Measurements from ENCODE around the gene OR6Q1. TPM values are rescaled to one million over a fixed set of nuclear protein-coding genes. Genes with fewer than 3 reads are reported as not detected.
"Not testable (repeated sequence)": the region's sequence is repeated elsewhere in the genome, so short reads cannot be mapped to it uniquely, and the experiment has no call there.

The OR6Q1 gene, protein sequence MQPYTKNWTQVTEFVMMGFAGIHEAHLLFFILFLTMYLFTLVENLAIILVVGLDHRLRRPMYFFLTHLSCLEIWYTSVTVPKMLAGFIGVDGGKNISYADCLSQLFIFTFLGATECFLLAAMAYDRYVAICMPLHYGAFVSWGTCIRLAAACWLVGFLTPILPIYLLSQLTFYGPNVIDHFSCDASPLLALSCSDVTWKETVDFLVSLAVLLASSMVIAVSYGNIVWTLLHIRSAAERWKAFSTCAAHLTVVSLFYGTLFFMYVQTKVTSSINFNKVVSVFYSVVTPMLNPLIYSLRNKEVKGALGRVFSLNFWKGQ
- not detected in 2 replicates for total RNA-seq (2014; rRNA removed; shearing (Covaris generic))

DNA sequence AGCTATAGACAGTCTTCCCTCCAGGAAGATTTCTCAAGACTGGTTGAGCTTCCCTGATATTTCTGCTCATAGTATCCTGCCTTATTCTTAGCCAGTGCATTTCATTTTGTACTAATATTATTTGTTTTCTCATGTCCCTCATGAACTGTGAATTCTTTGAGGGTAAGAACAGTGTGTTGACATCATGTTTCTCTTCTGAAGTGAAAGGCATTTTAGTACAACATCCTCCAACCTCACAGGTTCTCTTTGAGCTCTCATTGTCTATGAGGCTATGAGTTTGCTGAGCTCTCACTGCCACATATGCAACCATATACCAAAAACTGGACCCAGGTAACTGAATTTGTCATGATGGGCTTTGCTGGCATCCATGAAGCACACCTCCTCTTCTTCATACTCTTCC is at the start of gene OR6Q1:
Gene OR6Q1, plus strand, starts transcription at position 301 of the 400 bp plus-strand sequence. Its CDS starts 0 bp downstream, at position 301.
- DNase-seq (ENCODE audit: low spot score) = no peak

DNA sequence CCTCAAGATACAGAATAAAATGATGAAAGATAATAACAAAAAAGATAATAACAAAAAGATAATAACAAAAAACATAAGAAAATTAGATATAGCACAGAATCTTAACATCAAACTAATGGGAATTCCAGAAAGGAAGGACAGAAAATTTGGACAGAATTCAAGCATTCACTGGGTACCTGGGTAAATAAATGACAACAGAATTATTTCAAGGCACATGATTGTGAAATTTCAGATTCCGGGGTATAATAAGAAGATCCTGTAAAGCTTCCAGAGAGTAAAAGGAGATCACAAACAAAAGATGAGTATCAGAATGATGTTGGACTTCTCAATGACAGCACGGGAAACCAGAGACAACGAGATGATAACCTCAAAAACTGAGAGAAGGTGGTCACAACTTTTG is 49.2 kb upstream of the OR6Q1 start:
- DNase-seq (ENCODE audit: low spot score) = no peak

DNA sequence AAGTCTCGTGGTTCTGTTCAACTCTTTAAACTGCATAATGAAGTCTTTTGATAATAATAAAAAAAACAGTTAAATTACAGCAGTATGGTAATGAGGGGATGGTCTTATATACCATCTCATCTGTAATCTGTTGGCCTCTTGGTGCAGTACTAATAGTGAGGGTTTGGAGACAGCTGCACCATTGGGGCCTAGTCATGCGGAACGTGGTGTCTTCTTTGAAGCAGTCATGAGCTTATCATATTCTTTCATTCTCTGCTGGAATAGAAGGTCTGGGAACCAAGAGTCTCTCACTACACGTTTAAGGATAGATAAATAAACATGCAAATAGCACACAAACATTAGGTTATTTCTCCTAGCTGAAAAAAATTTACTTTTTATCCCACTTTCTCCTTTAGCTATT is 48.0 kb upstream of the OR6Q1 start:
- no peak for DNase-seq (ENCODE audit: low spot score)

DNA sequence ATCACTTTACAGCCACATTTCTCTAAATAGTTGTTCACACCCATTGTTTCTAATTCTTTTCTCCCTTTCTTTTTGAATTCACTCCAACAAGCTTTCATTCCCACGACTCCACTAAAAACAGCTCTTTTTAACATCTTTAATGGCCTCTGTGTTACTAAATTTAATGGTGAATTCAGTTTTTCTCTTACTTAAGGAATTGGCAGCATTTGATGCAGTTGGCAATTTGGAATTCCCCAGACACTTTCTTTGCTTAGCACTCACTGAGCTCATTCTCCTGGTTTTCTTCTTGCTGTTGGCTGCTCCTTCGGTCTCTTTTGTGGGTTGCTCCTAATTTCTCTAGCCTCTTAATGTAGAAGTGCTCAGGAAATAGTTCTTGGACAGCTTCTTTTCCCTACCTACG is 47.6 kb upstream of the OR6Q1 start:
- DNase-seq (ENCODE audit: low spot score) = no peak

DNA sequence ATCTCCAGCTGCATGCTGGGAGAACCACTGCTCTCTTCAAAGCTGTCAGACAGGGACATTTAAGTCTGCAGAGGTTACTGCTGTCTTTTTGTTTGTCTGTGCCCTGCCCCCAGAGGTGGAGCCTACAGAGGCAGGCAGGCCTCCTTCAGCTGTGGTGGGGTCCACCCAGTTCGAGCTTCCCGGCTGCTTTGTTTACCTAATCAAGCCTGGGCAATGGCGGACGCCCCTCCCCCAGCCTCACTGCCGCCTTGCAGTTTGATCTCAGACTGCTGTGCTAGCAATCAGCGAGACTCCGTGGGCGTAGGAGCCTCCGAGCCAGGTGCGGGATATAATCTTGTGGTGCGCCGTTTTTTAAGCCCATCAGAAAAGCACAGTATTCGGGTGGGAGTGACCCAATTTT is 31.2 kb upstream of the OR6Q1 start:
- DNase-seq (ENCODE audit: low spot score) = not testable (repeated sequence)

DNA sequence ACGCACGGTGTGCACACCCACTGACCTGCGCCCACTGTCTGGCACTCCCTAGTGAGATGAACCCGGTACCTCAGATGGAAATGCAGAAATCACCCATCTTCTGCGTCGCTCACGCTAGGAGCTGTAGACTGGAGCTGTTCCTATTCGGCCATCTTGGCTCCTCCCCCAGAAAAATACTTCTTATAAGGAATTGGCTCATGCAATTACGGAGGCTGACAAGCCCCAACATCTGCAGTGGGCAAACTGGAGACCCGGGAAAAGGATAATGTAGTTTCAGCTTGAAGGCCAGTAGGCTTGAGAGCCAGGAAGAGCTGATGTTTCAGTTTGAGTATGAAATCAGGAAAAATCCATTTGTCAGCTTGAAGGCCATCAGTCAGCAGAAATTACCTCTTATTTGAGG is 30.7 kb upstream of the OR6Q1 start:
- not testable (repeated sequence) for DNase-seq (ENCODE audit: low spot score)

DNA sequence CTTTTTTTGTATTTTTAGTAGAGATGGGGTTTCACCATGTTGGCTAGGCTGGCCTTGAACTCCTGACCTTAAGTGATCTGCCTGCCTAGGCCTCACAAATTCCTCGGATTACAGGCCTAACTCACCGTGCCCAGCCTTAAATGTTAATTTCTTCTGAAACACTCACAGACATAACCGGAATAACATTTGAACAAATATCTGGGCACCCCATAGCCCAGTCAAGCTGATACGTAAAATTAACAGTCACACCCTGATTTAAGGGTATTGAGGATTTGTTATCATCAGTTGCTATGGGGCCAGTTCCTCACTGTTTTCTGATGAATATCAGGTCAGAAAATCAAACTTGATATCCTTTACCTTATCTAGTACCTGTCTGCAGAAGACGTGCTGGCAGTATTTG is 30.1 kb upstream of the OR6Q1 start:
- no peak for DNase-seq (ENCODE audit: low spot score)

DNA sequence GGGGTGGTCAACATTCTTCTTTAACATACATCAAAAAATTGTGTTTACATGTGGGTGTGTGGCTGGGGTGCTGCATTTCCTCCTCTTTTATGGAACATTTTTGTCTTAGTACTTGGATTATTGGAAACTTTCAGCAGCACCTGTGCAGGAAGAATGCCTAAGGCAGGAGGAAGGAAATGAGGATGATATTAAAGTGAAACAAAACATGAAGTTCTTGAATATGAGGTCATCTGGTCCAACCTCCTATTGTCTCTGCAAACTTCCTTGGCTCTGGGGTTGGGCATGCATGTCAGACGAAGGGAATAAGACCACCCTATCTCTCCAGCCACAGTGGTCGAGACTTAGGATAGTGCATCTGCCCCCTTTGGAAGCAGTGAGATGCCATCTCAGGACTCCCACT is 27.7 kb upstream of the OR6Q1 start:
- no peak for DNase-seq (ENCODE audit: low spot score)

DNA sequence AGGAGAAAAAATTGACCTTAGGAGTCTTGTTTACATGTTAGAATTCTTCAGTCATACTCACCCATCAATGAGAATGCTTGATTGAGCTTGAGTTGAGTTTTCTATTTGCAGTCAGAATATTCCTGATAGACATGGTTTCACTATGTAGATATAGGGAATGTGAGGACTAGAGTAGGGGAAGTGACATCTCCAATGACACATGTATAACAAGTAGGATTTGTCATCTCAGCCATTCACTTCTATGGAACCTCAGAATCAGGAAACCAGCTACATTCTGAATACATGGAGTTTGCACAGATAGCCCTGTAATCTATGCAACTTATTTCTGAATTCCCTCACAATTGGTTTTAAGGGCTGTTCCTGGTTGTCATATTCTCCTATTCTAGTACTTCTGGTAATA is 27.2 kb upstream of the OR6Q1 start:
- DNase-seq (ENCODE audit: low spot score) = no peak

DNA sequence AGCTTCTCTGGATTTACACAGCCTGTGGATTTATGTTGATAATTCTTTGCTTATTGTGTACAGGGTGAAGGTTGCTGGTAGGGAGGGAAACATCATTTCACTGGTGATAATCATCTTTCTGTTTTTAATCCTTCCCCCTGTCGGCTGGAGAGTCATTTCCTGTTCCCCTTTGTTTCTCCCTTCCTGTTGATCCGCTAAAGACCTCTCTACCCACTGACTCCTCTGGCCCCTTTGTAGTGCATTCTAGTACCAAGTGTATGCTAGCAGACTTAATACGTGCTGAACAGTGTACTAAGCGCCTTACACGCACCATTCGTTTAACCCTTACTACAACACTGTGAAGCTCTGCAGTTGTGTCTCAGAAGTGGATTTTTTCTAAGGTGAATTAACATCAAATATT is 26.1 kb upstream of the OR6Q1 start:
- DNase-seq (ENCODE audit: low spot score) = no peak

DNA sequence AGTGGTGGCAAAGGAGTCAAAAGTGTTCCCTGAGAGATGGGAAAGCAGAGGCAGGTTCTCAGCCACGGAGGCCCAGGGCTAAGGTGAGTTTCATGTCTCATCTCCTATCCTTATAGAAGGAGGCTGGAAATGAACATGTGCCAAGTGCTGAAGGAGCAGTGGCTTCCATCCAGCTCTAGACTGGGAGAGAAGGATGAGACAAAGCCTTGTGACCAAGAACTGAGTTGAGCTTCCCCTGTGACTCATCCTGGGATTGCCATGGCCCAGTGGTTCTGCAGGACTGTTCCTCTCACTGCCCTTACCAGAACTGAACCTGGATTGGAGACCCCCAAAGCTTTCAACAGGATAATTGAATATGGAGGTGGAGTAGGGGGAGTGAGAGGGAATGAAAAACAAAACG is 23.8 kb upstream of the OR6Q1 start:
- DNase-seq (ENCODE audit: low spot score) = peak; percentile 38

DNA sequence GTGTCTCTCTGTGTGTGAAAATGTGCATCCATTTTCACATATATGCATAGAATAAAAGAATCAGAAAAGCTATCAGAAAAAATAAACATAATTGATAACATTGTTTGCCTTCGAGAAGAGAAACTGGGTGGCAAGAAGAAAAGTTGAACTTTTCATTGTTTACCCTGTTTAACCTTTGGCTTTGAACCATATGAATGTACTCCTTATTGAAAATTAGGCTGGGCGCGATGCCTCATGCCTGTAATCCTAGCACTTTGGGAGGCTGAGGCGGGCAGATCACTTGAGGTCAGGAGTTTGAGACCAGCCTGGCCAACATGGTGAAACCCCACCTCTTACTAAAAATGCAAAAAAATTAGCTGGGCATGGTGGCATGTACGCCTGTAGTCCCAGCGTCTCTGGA is 19.0 kb upstream of the OR6Q1 start:
- no peak for DNase-seq (ENCODE audit: low spot score)

DNA sequence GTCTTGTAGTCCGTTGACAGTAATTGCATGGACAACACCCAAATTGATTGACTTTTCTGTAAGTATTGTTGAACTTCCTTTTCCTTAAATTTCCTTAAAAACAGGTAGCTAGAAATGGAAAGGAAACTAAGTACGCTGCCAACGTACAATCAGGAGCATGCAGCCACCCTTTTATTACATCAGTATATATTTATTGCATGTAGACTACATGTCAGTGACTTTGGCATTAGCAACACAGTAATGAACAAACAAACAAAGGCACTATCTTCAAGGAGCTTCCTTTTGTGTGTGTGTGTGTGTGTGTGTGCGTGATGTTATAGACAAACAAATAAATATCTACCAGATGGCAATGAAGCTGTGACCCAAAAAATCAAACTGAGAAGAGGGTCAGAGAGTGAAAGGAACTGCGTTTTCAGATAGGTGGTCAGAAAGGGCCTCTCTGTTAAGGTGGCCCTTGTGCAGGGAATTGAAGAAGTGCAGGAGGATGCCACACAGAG is 7.3 kb upstream of the OR6Q1 start, which contains the start of gene OR9Q1:
Gene OR9Q1, plus strand, starts transcription at position 447 of the 497 bp plus-strand sequence. CDS start 155,564 bp downstream, outside the sequence.
- DNase-seq (ENCODE audit: low spot score) = no peak

DNA sequence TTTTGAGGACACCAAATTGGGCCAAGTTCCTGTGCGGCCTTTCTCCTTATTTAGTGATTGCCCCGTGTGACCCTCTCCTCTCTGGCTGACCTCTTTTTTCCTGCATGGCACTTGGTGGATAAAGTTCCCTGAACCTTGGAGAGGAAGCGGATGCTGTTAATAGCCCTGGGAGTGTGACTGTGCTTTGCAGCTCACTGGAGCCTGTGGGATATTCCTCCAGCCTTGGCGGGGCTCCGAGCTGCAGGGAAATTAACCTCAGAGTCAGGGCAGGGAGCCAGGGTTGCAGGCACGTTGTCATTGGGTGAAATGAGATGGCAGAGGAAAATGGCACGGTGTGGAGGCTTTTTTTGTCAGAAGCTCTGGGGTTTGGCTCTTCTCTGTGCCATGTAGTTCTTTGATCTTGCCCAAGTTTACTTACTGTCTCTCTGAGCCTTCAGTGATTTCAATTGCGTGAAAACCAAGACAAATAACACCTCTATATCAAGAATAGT is 6.1 kb upstream of the OR6Q1 start:
- DNase-seq (ENCODE audit: low spot score) = peak; percentile 16

DNA sequence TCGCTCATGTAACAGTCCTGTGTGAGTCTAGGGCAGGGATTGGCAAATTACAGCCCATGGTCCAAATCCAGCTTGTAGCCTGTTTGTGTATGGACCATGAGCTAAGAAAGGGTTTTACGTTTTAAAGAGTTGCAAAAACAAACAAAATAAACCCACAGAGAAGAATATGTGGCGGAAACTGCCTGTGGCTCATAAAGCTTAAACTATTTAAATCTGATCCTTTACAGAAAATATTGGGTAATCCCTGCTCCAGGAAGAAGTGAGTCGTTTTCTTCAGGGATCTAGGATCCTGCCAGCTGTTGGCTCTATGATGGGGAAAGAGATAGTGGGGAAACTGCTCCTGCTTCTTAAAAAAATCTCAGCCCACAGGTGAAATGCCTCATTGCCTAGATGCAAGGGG is 3.4 kb upstream of the OR6Q1 start:
- no peak for DNase-seq (ENCODE audit: low spot score)

DNA sequence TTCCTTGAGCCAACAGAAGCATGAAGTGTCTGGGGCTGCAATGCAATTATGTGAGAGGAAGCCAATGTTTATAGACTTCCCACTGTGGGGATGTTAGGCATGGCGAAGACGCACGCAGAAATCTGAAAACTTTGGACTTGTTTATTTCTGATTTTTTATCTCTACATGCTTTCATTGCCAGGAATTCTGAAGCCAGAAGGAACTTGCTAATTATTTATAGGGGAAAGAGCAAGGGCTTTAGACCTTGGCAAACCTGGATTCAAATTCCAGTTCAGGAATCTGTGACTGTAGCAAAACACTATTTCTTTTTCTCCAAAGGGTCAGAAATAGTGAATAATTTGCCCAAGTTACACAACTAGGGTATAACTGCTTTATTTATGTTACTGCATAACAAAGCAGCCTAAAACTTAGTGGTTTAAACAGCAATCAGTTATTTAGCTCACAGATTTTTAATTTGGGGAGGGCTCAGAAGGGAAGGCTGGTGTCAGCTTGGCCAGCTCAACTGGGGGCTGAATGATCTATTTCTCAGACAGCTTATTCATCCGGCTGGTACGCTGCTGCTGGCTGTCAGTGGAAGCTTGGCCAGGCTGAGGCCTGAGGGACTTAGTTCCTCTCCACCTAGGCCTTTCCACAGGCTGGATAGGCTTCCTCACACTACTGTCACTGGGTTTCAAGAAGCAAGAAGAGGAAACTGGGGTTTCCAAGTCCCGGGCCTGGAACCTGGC is 1.9 kb upstream of the OR6Q1 start:
- DNase-seq (ENCODE audit: low spot score) = no peak

DNA sequence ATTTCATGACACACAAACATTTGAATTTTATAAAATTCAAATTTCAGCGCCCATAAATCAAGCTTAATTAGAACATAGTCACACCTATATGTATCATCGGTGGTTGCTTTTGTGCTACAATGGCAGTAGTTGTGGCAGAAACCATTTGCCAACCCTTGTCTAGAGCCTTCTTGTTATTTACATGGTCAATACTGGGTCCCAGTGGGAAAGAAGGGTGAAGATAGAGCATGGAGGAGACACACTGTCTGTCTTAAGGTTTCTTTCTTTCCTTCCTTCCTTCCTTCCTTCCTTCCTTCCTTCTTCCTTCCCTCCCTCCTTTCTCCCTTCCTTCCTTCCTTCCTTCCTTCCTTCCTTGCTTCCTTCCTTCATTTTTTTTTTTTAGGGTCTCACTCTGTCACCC is 3.7 kb downstream of the OR6Q1 start:
- DNase-seq (ENCODE audit: low spot score) = no peak

DNA sequence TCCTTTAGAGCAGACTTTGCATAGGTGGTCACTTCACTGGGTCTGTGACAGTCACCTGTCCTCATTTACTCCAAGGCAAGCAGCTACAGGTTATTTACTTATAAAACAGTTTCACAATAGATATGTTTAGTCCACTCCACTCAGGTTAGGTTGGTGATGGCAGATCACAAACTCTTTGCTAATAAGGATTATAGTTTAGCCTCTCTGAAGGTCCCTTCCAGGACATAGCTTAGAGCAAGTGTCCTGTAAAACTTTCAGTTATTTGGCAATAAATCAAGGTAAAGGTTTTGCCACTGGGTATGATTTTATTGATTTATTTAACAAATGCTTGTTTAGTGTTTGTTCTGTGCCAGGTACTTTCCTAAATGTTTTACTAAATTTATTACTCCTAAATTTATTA is 8.8 kb downstream of the OR6Q1 start:
- no peak for DNase-seq (ENCODE audit: low spot score)

DNA sequence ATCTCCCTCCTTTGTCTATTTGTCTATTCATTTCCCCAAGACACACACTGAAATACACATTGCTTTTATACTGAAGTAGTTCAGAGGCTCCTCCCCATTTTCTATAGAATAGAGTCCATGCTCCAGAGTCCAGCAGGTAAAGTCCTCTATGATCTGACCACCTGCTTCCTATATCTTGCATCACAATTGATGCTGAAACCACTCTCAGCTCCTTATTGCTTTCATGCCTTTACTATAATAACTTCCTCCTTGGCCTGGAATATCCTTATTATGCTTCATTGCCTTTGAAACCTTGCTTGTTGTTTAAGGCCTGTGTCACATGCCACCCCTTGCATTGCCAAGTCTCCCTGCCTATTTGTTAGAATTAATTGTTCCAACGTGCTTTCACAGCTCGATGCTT is 12.6 kb downstream of the OR6Q1 start:
- DNase-seq (ENCODE audit: low spot score) = no peak

DNA sequence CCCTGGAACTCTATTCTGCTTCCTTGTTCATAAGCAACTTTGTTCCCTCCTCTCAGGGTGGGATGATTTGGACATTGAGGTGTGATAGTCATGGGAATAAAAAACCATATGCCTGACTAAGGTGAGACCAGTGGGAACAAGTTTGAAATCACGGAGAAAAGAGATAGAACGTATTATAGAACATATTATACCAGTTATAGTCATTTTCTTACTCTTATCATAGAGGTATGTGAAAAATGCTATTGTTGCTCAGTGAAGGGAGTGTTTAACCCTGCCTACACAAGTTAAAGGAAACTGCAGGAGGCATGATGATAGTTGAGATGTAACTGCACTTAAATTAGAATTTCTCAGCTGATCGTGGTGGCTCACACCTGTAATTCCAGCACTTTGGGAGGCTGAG is 15.5 kb downstream of the OR6Q1 start:
- DNase-seq (ENCODE audit: low spot score) = no peak

DNA sequence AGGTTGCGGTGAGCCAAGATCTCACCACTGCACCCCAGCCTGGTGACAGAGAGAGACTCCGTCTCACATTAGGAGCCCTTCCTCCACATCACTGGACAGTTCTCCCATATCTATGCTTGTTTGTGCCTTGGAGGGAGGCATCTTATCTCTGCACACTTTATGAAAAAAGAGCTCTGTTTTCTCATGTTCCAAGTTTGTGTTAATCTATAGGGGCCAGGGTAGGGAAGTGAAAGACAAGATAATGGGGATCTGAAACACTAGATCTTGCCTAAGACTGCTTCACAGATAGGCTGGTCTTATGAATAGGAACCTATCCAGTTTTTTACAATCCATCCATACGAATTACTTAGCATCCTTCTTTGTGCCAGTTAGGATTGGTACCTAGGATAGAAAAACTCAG is 17.1 kb downstream of the OR6Q1 start:
- no peak for DNase-seq (ENCODE audit: low spot score)

DNA sequence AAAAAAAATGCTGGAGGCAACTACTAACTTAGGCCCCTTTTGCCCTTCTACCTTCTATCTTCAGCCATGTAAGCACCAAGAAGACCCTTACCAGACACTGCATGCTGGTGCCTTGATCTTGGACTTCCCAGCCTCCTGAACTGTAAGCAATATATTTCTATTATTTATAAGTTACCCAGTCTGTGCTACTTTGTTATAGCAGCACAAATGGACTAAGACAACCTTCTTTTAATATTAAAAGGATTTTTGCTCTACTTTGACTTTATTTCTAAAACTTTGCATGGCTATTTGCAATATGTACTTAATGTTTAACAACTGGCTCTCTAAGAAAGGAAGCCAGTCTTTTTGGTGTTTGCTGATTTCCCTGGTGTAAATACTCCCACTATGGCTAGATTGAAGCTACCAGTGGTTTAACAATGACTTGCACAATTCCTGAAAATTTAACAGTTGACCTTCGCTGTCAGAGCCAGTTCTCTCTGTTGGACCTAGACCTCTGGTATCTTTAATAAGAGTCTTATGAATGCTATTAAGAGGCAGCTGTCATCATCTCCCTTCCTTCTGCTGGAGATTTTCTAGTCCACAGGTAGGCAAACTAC is 25.2 kb downstream of the OR6Q1 start:
- DNase-seq (ENCODE audit: low spot score) = no peak

DNA sequence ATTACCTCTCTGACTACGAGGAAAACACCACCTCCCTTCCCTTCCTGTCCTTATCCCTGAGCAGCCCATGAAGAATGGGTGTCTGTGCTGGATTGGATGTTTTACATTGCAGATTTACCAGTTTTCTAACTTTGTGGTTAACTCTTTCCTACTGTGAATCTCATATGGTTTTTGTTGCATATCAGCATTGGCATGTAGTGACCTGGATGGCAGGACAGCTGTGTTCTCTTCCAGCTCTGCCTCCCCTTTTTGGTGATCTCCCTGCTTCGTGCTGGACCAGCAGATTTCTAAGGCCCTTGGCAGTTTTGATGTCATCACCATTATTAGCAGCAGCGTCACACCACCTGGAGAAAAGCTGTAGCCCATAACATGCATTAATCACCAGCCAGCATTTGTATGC is 26.7 kb downstream of the OR6Q1 start:
- DNase-seq (ENCODE audit: low spot score) = no peak
